NCI-H774 (cell line): ENCODE results near the gene CDH23.

Experiments
- DNase-seq: peaks from one replicate; lab custom pipeline; 2025; lab: John Stamatoyannopoulos, UW

CDH23 gene

DNA sequence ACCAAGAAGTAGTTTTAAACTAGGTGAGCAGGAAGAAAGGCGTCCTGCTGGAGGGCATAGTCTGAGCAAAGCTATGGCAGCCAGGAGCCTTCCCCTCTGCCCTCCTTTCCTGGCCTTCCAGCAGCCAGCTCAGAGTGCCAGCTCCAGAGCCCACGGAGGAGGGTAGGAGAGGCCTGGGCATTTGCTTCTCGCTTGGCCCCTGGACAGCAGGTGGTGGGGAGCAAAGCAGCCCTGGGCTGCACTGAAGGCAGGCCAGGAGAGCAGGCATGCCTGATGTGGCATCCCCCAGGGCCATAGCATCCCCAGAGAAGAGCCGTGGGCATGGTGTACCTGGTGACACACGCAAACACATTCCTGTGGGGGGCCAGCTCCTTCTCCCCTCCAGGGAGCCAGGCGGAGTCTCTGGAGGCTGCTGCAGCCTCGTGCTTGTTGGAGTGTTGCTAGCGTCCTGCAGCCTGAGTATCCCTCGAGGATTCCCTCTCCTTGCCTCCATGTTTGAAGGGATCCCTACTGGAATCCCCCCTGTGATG is 43.9 kb downstream of the CDH23 start:
- no peak for DNase-seq

- no peak for DNase-seq
Observed at GRCh38 chr10:71442000-71442399, 45.3 kb downstream of the CDH23 start.

GRCh38 chr10:71442859-71443570 is 46.3 kb downstream of the CDH23 start:
- no peak for DNase-seq

DNA sequence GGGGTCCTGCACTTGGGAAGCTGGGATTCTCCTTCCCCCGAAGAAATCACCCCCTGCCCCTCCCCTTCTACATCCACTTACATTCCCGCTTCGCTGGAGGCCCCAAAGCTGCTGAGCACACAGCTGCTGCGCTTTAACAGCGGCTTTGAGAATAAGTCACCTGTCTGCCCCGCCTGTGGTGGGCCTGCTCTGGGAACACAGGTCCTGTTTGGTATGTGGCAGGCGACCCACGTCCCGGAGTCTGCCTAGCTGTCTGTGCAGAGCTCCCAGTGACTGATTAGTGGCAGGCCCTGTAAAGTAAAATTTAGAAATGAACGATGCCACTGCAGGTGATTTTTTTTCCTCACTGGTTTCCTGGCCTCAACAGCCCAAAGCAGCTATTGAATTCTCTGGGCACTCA is 47.0 kb downstream of the CDH23 start:
- no peak for DNase-seq

- no peak for DNase-seq
Observed at GRCh38 chr10:71444284-71445054, 47.7 kb downstream of the CDH23 start.

DNA sequence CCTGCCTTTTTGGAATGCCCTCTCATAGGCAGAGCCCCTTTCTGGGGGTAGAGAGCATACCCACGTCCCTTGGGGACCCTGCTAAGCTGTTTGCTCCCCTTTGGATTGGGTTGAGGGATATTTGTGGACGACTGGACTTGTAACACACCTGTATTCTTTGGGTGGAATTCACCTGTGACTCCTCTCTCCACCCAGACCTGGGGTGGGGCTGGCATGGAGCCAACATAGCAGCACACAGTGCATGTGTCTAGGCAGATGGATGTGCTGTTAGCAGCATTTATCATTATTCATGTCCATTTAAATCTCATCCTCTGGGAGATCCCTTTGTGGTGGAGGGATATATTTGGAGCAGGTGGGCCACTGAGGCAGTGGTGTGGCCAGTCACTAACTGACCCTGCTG is 51.0 kb downstream of the CDH23 start:
- DNase-seq: no peak

DNA sequence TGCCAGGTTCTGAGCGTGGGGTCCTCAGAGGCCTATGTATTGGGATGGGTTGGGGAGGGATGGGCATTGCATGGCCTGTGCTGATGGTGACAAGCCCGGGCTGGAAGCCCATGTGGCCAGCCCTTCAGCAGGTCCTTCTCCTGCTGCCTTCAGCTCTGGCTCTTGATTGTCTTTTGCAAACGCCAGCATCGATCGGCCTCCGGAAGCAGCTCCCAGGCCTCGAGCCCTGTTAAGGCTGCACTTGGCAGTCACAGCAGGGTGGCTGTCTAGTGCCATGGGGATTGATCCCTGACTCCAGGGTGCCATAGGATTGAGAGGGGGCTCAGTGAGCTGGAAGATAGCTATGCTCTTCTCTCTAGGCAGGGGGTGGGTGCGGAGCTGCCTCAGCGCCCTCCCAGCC is 51.4 kb downstream of the CDH23 start:
- no peak for DNase-seq

DNA sequence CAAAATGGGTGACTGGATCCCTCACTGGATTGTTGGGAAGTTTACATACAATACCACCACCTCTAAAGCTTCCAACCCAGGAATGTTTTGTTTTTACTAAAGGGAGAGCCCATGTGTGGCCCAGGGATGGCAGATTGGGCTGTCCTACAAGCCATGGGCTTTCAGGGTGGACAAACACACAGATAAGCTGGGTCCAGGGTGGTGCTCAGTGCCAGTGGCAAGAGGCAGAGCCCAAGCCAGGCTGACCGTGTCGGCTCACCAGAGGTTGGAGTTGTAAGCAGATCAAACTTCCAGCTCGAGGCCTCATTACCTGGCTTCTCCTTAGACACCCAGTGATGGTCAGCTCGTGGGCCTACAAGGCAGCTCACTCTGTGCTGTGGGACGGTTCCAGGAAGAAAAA is 52.3 kb downstream of the CDH23 start:
- no peak for DNase-seq

DNA sequence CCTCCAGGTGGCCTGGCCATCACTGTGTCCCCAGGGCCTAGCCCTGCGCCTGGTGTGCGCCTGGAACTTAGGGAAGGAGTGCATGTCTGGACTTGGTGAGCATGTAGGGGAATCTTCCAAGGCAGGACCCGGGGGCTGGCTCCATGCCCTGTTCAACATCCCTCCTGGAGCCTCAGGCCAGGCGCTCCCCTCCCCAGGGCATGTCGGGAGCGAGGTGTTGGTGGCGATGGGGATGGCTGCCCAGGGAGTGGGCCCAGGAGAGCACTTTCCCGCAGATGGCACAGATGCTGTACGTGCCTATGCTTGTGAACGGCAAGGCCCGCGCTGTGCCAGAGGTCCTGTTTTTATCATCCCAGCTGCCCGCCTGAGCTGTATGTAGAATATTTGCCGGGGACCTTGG is 55.0 kb downstream of the CDH23 start:
- DNase-seq: no peak

DNA sequence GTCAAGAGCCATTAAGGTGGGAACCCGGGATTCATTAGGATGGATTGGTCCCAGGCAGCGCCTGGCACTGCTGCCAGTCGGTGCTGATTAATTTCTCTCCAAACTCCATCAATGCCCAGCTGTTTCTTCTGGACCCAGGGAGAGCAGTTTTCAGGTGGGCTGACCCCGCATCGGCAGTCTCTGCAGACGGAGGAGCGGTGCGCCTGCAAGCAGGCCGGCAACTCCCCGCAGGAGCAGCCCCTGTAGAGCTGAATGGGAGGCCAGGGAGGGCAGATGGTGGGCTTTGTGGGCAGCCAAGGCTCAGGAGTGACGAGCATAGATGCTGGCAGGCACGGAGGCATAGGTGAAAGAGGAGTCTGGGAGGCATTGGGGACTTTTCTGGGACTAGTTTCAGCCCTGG is 56.5 kb downstream of the CDH23 start:
- DNase-seq: no peak

GRCh38 chr10:71454347-71454746 is 57.6 kb downstream of the CDH23 start:
- DNase-seq: no peak

DNA sequence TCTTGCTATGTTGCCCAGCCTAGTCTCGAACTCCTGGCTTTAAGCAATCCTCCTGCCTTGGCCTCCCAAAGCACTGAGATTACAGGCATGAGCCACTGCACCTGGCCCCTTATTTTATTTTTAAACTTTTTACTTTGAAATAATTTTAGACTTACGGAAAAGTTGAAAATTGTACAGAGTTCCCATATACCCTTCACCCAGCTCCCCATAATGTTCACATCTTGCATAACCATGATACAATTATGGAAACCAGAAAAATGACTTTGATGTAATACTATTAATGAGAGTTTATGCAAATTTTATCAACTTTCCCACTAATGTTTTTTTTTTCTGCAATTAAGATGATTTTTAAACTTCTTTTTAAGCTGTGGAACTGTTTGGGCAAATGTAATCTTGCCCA is 58.3 kb downstream of the CDH23 start:
- DNase-seq: no peak

- no peak for DNase-seq
Observed at GRCh38 chr10:71456631-71457030, 59.9 kb downstream of the CDH23 start.

GRCh38 chr10:71457908-71458307 is 61.2 kb downstream of the CDH23 start:
- DNase-seq: no peak

DNA sequence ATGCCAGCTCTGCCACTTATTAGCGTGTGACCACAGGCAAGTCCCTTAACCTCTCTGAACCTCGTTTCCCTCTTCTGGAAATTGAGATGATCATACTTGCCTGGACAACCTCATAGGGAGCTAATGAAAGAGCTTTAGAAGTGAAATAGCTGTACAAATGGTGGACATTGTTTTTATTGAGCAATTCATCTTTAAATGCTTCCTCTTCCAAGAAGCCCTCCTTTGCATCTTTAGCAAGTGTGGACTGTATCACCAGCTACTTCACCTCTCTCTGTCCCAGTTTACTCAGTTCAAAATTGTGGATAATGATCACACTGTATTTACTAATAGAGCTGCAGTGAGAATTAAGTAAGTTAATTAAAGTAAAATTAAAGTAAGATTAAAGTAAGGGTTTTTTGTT is 61.7 kb downstream of the CDH23 start:
- no peak for DNase-seq

DNA sequence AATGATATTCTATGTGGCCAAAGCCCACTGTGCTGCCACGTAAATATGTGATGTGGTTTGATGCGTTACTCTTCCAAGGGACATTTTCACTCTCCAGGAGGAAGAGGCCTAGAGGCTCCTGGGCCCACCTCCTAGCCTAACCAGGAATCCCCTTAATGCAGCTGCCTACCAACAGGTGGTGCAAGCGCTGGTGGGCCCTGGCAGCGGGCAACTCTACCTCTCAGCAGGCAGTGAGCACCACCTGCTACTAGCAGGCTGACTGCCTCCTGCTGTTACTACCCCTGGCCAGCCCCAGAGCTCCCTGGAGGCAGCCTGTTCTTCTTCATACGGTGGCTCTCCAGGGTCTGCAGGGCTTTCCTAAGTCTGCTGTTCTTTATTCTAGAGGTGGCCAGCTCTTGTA is 62.8 kb downstream of the CDH23 start:
- DNase-seq: no peak

- DNase-seq: no peak
Observed at GRCh38 chr10:71460615-71461014, 63.9 kb downstream of the CDH23 start.

- DNase-seq: no peak
Observed at GRCh38 chr10:71461457-71461856, 64.7 kb downstream of the CDH23 start.

DNA sequence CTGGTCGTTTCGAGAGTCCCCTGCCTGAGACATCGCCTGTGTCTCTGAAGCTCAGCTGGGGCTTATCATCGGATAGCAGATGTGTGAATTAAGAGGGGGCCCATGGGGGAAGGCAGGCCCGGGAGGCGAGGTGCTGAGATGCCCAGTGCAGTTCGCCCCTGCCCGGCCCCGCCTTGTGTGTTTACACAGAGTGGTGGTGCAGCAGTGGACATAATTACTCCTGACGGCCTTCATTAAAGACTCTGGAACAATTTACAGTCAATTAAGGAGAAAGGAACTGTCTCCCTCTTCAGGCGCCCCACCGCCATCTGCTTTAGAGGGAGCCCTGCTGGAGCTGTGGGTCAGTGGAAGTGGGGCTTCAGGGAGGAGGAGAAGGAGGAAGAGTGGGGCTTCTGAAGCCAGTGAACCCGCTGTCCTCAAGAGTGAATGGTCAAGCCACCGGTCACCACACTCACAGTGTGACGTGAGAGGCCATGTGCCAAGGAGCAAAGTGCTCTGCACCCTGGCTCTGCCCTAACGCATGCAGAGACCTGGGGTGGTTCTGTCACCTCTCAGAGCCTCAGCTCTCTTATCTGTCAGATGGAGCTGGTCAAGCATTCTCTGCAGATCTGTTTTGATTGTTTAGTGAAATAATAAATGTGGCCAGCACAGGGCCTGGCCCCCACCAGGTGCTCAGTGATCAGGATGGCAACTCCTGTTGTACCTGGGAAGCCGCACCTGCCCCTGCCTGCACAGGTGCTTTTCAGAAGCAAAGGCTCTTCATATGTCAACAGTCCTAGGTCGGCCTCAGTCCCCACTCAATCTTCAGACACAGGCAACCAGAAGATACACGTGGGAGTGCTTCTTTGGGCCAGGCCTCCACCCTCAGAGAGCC is 65.6 kb downstream of the CDH23 start:
- peak; percentile 43 for DNase-seq

- DNase-seq: no peak
Observed at GRCh38 chr10:71463111-71463510, 66.4 kb downstream of the CDH23 start.

DNA sequence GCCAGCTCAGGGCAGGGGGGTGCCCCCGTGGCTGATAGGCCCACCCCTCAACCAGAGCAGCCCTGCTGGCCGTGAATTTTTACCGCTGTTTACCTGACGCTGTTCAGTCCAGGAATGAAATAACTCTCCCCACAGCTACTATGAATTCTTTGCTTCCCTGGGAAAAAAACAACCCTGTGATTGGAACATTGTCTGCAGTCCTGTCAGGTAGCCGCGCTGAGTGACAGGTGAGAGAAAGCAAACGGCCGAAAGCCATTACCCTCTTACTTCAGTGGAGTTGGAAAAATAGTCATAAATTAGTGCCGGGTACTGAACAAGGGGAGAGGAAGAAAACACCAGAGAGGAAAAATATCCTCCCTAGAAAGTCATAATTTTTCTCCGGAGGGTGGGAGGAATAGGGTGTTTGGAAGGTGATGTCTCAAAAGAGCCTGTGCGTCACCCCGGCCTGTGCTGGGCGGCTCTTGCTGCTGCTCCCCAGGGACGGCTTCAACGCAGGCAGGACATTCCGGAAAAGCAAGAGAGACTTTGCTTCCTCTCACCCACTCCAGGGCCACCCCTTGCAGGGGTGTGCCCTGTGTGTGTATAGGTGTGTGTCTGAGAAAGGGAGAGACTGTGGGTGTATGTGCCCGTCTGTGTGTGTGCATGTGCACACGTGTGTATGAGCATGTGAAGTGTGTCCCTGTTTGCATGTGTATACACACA is 69.0 kb downstream of the CDH23 start:
- DNase-seq: no peak

- no peak for DNase-seq
Observed at GRCh38 chr10:71466330-71466729, 69.6 kb downstream of the CDH23 start.
